ENCODE data around the gene RNF220. TPM values are rescaled to one million over a fixed set of nuclear protein-coding genes. Genes with fewer than 3 reads are reported as not detected.

The RNF220 gene
- polyA plus RNA-seq, 2 donors, result 32.7 to 47.8 TPM

GRCh38 chr1:44677201-44677766, 272.2 kb downstream of the RNF220 start:
- no peaks in the 10 kb centered on the region for H3K27me3 ChIP-seq (ENCODE audit: control insufficient read depth in 1 of 2, insufficient read depth in 2 of 2, low read length in 2 of 2)
- 58 to 60% methylated on average over 6 of the region's 6 CpGs for WGBS, 2 donors
- peaks cover 2 to 5% of the 10 kb centered on the region in 2 donors for H3K4me1 ChIP-seq (ENCODE audit: control insufficient read depth in 2 of 2, insufficient read depth in 2 of 2, low read length in 1 of 2)
- no peak overlapping the region for H3K27ac ChIP-seq (ENCODE audit: low read depth in 2 of 2, low read length in 1 of 2)
- no peaks in the 10 kb centered on the region for H3K36me3 ChIP-seq (ENCODE audit: control insufficient read depth in 2 of 2, insufficient read depth in 2 of 2, low read length in 1 of 2)
- no peak overlapping the region for H3K4me3 ChIP-seq (ENCODE audit: low read depth in 1 of 2, low read length in 2 of 2)
- no peaks in the 10 kb centered on the region for H3K9me3 ChIP-seq (ENCODE audit: control insufficient read depth in 2 of 2, insufficient read depth in 1 of 2, low read depth in 1 of 2, low read length in 1 of 2)

GRCh38 chr1:44678120-44678519, 273.1 kb downstream of the RNF220 start:
- Histone ChIP-seq H3K9me3 (ENCODE audit: control insufficient read depth in 2 of 2, insufficient read depth in 1 of 2, low read depth in 1 of 2, low read length in 1 of 2) (no peaks in the 10 kb centered on the region), H3K4me3 (ENCODE audit: low read depth in 1 of 2, low read length in 2 of 2) (no peak overlapping the region), H3K36me3 (ENCODE audit: control insufficient read depth in 2 of 2, insufficient read depth in 2 of 2, low read length in 1 of 2) (no peaks in the 10 kb centered on the region), H3K27me3 (ENCODE audit: control insufficient read depth in 1 of 2, insufficient read depth in 2 of 2, low read length in 2 of 2) (no peaks in the 10 kb centered on the region), H3K4me1 (ENCODE audit: control insufficient read depth in 2 of 2, insufficient read depth in 2 of 2, low read length in 1 of 2) (peaks cover 0 to 4% of the 10 kb centered on the region in 2 donors), H3K27ac (ENCODE audit: low read depth in 2 of 2, low read length in 1 of 2) (no peak overlapping the region)
- WGBS, 2 donors, result 89 to 98% methylated on average over 2 of the region's 2 CpGs

GRCh38 chr1:44678626-44679025, 273.6 kb downstream of the RNF220 start:
- no peak overlapping the region for H3K4me3 ChIP-seq (ENCODE audit: low read depth in 1 of 2, low read length in 2 of 2)
- WGBS, 2 donors, result 84 to 86% methylated on average over 4 of the region's 4 CpGs

GRCh38 chr1:44679468-44679867, 274.4 kb downstream of the RNF220 start:
- H3K9me3 ChIP-seq (ENCODE audit: control insufficient read depth in 2 of 2, insufficient read depth in 1 of 2, low read depth in 1 of 2, low read length in 1 of 2), result no peaks in the 10 kb centered on the region
- peaks cover 0 to 2% of the 10 kb centered on the region in 2 donors for H3K4me1 ChIP-seq (ENCODE audit: control insufficient read depth in 2 of 2, insufficient read depth in 2 of 2, low read length in 1 of 2)
- H3K27ac ChIP-seq (ENCODE audit: low read depth in 2 of 2, low read length in 1 of 2), result no peak overlapping the region
- WGBS, 2 donors, result 92 to 93% methylated on average over 5 of the region's 5 CpGs
- H3K36me3 ChIP-seq (ENCODE audit: control insufficient read depth in 2 of 2, insufficient read depth in 2 of 2, low read length in 1 of 2), result no peaks in the 10 kb centered on the region
- H3K4me3 ChIP-seq (ENCODE audit: low read depth in 1 of 2, low read length in 2 of 2), result no peak overlapping the region
- no peaks in the 10 kb centered on the region for H3K27me3 ChIP-seq (ENCODE audit: control insufficient read depth in 1 of 2, insufficient read depth in 2 of 2, low read length in 2 of 2)

More at GRCh38 chr1:44678626-44679025, 273.6 kb downstream of the RNF220 start:
- Histone ChIP-seq H3K27me3 (ENCODE audit: control insufficient read depth in 1 of 2, insufficient read depth in 2 of 2, low read length in 2 of 2) (no peaks in the 10 kb centered on the region), H3K9me3 (ENCODE audit: control insufficient read depth in 2 of 2, insufficient read depth in 1 of 2, low read depth in 1 of 2, low read length in 1 of 2) (no peaks in the 10 kb centered on the region), H3K4me1 (ENCODE audit: control insufficient read depth in 2 of 2, insufficient read depth in 2 of 2, low read length in 1 of 2) (peaks cover 0 to 2% of the 10 kb centered on the region in 2 donors), H3K27ac (ENCODE audit: low read depth in 2 of 2, low read length in 1 of 2) (no peak overlapping the region), H3K36me3 (ENCODE audit: control insufficient read depth in 2 of 2, insufficient read depth in 2 of 2, low read length in 1 of 2) (no peaks in the 10 kb centered on the region)

- Histone ChIP-seq H3K4me3 (ENCODE audit: low read depth in 1 of 2, low read length in 2 of 2) (no peak overlapping the region), H3K9me3 (ENCODE audit: control insufficient read depth in 2 of 2, insufficient read depth in 1 of 2, low read depth in 1 of 2, low read length in 1 of 2) (no peaks in the 10 kb centered on the region), H3K4me1 (ENCODE audit: control insufficient read depth in 2 of 2, insufficient read depth in 2 of 2, low read length in 1 of 2) (no peaks in the 10 kb centered on the region), H3K27me3 (ENCODE audit: control insufficient read depth in 1 of 2, insufficient read depth in 2 of 2, low read length in 2 of 2) (no peaks in the 10 kb centered on the region), H3K27ac (ENCODE audit: low read depth in 2 of 2, low read length in 1 of 2) (no peak overlapping the region), H3K36me3 (ENCODE audit: control insufficient read depth in 2 of 2, insufficient read depth in 2 of 2, low read length in 1 of 2) (no peaks in the 10 kb centered on the region)
- WGBS, 2 donors, result 76 to 85% methylated on average over 14 of the region's 14 CpGs
These were observed 277.1 kb downstream of the RNF220 start for GRCh38 chr1:44681905-44682882.

- Histone ChIP-seq H3K9me3 (ENCODE audit: control insufficient read depth in 2 of 2, insufficient read depth in 1 of 2, low read depth in 1 of 2, low read length in 1 of 2) (no peaks in the 10 kb centered on the region), H3K36me3 (ENCODE audit: control insufficient read depth in 2 of 2, insufficient read depth in 2 of 2, low read length in 1 of 2) (no peaks in the 10 kb centered on the region), H3K4me3 (ENCODE audit: low read depth in 1 of 2, low read length in 2 of 2) (no peak overlapping the region), H3K27me3 (ENCODE audit: control insufficient read depth in 1 of 2, insufficient read depth in 2 of 2, low read length in 2 of 2) (no peaks in the 10 kb centered on the region), H3K27ac (ENCODE audit: low read depth in 2 of 2, low read length in 1 of 2) (no peak overlapping the region), H3K4me1 (ENCODE audit: control insufficient read depth in 2 of 2, insufficient read depth in 2 of 2, low read length in 1 of 2) (no peaks in the 10 kb centered on the region)
- WGBS, 2 donors, result 95 to 98% methylated on average over 3 of the region's 3 CpGs
These were observed 277.8 kb downstream of the RNF220 start for GRCh38 chr1:44682883-44683265.

- Histone ChIP-seq H3K27me3 (ENCODE audit: control insufficient read depth in 1 of 2, insufficient read depth in 2 of 2, low read length in 2 of 2) (no peaks in the 10 kb centered on the region), H3K27ac (ENCODE audit: low read depth in 2 of 2, low read length in 1 of 2) (no peak overlapping the region), H3K4me1 (ENCODE audit: control insufficient read depth in 2 of 2, insufficient read depth in 2 of 2, low read length in 1 of 2) (no peaks in the 10 kb centered on the region), H3K4me3 (ENCODE audit: low read depth in 1 of 2, low read length in 2 of 2) (no peak overlapping the region), H3K9me3 (ENCODE audit: control insufficient read depth in 2 of 2, insufficient read depth in 1 of 2, low read depth in 1 of 2, low read length in 1 of 2) (no peaks in the 10 kb centered on the region), H3K36me3 (ENCODE audit: control insufficient read depth in 2 of 2, insufficient read depth in 2 of 2, low read length in 1 of 2) (no peaks in the 10 kb centered on the region)
- 85 to 88% methylated on average over 1 of the region's 1 CpG for WGBS, 2 donors
These were observed 279.5 kb downstream of the RNF220 start for GRCh38 chr1:44684525-44684924.

GRCh38 chr1:44685218-44685617, 280.2 kb downstream of the RNF220 start:
- Histone ChIP-seq H3K4me1 (ENCODE audit: control insufficient read depth in 2 of 2, insufficient read depth in 2 of 2, low read length in 1 of 2) (no peaks in the 10 kb centered on the region), H3K4me3 (ENCODE audit: low read depth in 1 of 2, low read length in 2 of 2) (no peak overlapping the region), H3K36me3 (ENCODE audit: control insufficient read depth in 2 of 2, insufficient read depth in 2 of 2, low read length in 1 of 2) (no peaks in the 10 kb centered on the region), H3K27ac (ENCODE audit: low read depth in 2 of 2, low read length in 1 of 2) (no peak overlapping the region), H3K9me3 (ENCODE audit: control insufficient read depth in 2 of 2, insufficient read depth in 1 of 2, low read depth in 1 of 2, low read length in 1 of 2) (no peaks in the 10 kb centered on the region), H3K27me3 (ENCODE audit: control insufficient read depth in 1 of 2, insufficient read depth in 2 of 2, low read length in 2 of 2) (no peaks in the 10 kb centered on the region)
- 96 to 97% methylated on average over 4 of the region's 4 CpGs for WGBS, 2 donors

- no peaks in the 10 kb centered on the region for H3K4me1 ChIP-seq (ENCODE audit: control insufficient read depth in 2 of 2, insufficient read depth in 2 of 2, low read length in 1 of 2)
- no peak overlapping the region for H3K4me3 ChIP-seq (ENCODE audit: low read depth in 1 of 2, low read length in 2 of 2)
- H3K36me3 ChIP-seq (ENCODE audit: control insufficient read depth in 2 of 2, insufficient read depth in 2 of 2, low read length in 1 of 2), result no peaks in the 10 kb centered on the region
- H3K27me3 ChIP-seq (ENCODE audit: control insufficient read depth in 1 of 2, insufficient read depth in 2 of 2, low read length in 2 of 2), result no peaks in the 10 kb centered on the region
- 82 to 87% methylated on average over 8 of the region's 8 CpGs for WGBS, 2 donors
- no peaks in the 10 kb centered on the region for H3K9me3 ChIP-seq (ENCODE audit: control insufficient read depth in 2 of 2, insufficient read depth in 1 of 2, low read depth in 1 of 2, low read length in 1 of 2)
- no peak overlapping the region for H3K27ac ChIP-seq (ENCODE audit: low read depth in 2 of 2, low read length in 1 of 2)
These were observed 280.8 kb downstream of the RNF220 start for GRCh38 chr1:44685881-44686280.

All from esophagus (tissue), 2 donors.